ENCODE data around the gene LRG1. TPM values are rescaled to one million over a fixed set of nuclear protein-coding genes. Genes with fewer than 3 reads are reported as not detected.
A peak's percentile ranks its signal among the peaks of the same experiment; 100 is the strongest.
"Not testable (repeated sequence)": the region's sequence is repeated elsewhere in the genome, so short reads cannot be mapped to it uniquely, and the experiment has no call there.

LRG1 gene
- total RNA-seq, 1 experiment from 2014 or later: 19.1 TPM

- DNase-seq (ENCODE audit: low spot score): no peak
Measured at GRCh38 chr19:4529924-4530522, 9.8 kb downstream of the LRG1 start.

DNA sequence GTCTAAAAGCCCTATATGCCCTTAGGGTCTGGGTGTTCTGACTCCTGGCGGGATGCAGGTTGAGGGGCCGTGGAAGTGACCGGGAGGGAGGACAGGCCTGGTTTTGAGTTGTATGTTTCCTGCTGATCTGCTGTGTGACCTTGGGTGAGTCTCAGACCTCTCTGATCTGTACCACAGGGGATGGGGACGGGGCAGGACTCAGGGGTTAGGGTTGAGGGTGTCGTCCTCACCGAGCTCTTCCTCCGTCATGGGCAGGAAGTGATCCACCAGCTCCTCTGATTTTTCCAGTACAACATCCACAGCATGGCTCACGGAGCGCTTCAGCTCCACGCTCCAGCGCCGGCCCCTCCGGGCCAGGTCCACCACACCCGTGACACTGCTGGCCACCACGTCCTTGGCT, 11.0 kb downstream of the LRG1 start:
- DNase-seq (ENCODE audit: low spot score): no peak

GRCh38 chr19:4527377-4527776, 12.5 kb downstream of the LRG1 start:
- DNase-seq (ENCODE audit: low spot score): not testable (repeated sequence)

DNA sequence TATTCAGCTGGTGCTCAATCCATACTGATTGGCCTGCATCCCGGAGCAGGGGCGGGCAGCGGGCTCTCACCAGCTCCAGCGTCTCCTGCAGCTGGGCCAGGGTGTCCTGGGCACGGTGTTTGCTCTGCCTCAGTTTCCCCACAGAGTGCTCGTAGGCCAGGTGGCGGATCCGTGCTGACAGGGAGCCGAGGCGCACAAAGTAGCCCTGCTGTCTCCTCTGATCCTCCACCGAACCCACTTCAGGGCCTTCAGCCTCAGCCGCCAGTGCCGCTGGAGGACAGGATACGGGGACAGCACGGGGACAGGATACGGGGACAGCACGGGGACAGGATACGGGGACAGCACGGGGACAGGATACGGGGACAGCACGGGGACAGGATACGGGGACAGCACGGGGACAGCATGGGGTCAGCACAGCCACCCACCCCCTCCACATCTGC, 14.3 kb downstream of the LRG1 start:
- DNase-seq (ENCODE audit: low spot score): no peak

- peak; percentile 52 for DNase-seq (ENCODE audit: low spot score)
Measured at GRCh38 chr19:4524808-4525562, 14.9 kb downstream of the LRG1 start.

DNA sequence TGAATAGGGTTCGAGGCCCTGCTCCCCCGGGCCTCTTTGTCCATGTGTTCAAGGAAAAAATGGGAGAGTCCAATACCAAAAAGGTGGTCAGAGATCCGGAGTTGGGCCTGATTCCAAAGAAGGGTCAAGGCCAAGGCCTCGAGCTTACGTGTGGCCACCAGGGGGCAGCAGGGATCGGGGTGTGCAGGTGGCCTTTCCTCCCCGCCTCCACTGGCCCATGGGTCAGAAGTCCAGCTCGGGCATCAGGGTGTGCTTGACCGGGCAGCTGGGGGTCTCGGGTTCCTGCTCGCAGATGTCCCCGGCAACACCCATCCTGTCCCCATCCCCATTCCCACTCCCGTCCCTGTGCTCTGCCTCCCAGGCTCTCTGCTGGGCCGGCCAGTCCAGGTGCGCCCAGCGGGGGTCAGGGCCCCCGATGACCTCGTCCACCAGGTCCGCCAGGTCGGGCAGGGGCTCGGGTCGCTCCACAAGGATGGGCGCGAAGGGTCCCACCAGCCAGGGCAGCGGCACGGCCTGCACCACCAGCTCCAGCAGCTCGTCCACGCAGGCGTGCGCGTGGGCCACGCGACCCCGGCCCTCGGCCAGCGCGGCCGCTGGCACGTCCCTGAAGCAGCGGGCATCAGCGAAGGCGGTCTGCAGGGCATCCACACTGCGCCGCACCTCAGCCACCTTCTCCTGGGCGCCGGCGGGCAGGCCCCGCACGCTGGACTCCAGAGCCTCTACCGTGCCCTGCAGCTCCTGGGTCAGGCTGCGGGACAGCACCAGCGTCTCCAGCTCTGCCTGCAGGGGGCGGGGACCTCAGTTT, 16.3 kb downstream of the LRG1 start:
- peak; percentile 27 for DNase-seq (ENCODE audit: low spot score)

DNA sequence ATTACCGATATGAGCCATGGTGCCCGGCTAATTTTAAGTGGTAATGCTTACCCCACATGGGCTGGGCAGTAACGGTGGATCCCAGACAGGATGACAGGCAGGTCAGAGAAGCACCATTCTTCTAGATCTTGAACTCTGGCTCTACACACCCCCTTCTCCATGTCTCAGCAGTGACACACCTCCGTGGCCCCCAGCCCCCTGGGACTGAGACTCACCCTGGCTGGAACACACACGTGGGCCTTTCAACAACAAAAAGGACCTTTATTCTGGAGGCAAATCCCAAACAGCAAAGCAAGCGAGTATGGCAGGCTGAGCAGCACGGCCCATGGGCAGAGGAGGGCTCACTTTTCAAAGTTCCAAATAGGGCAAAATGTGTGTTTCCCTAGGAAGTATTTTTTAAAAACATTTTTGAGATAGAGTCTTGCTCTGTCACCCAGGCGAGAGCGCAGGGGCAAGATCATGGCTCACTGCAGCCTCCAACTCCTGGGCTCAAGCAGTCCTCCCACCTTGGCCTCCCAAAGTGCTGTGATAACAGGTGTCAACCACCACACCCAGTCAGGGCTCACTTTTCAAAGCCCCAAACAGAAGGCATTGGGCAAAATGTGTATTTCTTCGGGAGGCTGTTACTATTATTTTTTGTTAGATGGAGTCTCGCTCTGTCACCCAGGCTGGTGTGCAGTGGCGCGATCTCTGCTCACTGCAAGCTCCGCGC, 17.4 kb downstream of the LRG1 start:
- no peak for DNase-seq (ENCODE audit: low spot score)

- DNase-seq (ENCODE audit: low spot score): no peak
Measured at GRCh38 chr19:4521888-4522242, 18.0 kb downstream of the LRG1 start.

DNA sequence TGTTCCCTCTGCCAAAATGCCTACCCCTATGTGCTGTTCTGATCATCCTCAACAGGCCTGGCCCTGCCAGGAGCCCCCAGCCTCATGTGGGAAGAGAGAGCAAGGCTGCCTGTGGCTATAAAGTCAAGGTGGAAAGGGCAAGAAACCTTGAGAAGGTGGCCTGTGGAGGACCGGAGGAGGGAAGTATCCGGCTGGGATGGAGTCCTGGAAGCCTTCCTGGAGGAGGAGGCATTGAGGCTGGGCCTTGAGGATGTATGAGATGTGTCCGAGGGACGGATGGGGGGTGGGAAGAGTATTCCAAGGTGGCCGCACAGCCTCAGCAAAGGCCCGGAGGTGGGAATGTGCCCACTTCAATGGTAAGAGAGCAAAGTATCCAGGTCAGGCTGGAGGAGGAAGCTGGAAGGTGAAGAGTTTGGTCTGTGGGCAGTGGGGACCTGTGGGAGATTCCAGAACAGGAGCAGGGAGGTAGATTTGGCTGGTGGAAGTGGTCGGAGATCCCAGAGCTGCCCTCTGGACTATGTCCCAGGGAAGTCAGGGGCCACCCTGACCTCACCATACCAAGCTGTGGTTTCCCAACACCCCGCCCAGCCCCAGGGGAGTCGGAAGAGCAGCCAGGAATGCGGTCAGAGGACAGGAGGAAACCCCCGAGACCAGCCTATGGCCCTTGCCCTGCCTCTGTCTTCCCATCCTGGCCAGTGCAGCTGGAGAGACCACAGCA, 18.5 kb downstream of the LRG1 start:
- no peak for DNase-seq (ENCODE audit: low spot score)

- peak; percentile 41 for DNase-seq (ENCODE audit: low spot score)
Measured at GRCh38 chr19:4519521-4520277, 20.1 kb downstream of the LRG1 start.

DNA sequence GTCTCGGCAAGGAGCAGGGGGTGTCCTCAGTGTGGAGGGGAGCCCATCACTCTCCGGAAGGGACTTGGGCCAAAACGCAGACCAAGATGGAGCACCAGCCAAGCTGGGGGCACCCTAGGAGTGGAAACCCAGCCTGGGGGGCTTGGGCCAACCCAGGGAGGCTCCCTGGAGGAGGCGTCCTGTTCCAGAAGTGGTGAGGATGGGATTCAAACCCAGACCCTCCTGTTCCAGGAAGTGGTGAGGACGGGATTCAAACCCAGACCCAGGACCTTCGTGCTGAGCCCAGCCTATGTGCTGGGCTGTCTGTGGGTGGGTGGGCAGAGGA, 20.7 kb downstream of the LRG1 start:
- DNase-seq (ENCODE audit: low spot score): no peak

GRCh38 chr19:4518345-4519171, 21.3 kb downstream of the LRG1 start, which contains the start of gene PLIN4:
PLIN4 (minus strand) TSS chr19:4518486; CDS start chr19:4518272, 214 bp downstream.
- DNase-seq (ENCODE audit: low spot score): peak; percentile 76

GRCh38 chr19:4517451-4518057, 22.3 kb downstream of the LRG1 start:
- no peak for DNase-seq (ENCODE audit: low spot score)

DNA sequence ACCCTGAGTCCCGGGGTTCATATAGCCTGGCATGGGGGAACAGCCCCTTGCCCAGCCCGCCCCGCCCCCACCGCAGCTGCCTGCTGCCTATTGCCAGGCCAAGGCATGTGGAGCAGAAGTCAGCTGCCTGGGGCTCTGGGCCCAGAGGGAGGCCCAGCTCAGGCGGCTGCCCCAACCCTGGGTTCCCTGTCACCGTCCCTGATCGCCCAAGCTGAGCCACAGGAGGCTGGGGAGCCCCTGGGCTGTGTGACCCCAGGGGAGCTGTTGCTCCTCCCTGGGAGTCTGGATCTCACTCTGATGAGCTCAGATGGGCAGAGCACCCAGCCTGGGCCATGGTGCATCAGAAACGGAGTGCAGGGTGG, 22.9 kb downstream of the LRG1 start:
- DNase-seq (ENCODE audit: low spot score): no peak

- no peak for DNase-seq (ENCODE audit: low spot score)
Measured at GRCh38 chr19:4516199-4516938, 23.5 kb downstream of the LRG1 start.

GRCh38 chr19:4515732-4516131, 24.1 kb downstream of the LRG1 start:
- DNase-seq (ENCODE audit: low spot score): no peak

- DNase-seq (ENCODE audit: low spot score): no peak
Measured at GRCh38 chr19:4513248-4513647, 26.6 kb downstream of the LRG1 start.

GRCh38 chr19:4512070-4512469, 27.8 kb downstream of the LRG1 start:
- no peak for DNase-seq (ENCODE audit: low spot score)

Data from HT-29 (cell line).